OCI-LY1 (cell line): Measurements from ENCODE around the gene CREG2.

Experiments used
- H2AFZ ChIP-seq: fragments of 200-600 bp; sonication (generic), shearing (Covaris generic); 2 replicates; pipeline ENCODE4 v1.6.0; 2014; ENCODE audit warnings: antibody characterized with exemption, mild to moderate bottlenecking, low read length
- H3F3A ChIP-seq: fragments of 200-600 bp; sonication (generic), shearing (Covaris generic); 2 replicates; pipeline ENCODE4 v1.6.0; 2014; ENCODE audit warnings: mild to moderate bottlenecking, antibody characterized with exemption, low read length, moderate library complexity; ENCODE audit not compliant: insufficient read depth
- H3K27ac ChIP-seq: fragments of 200-600 bp; sonication (generic); 2 replicates; pipeline ENCODE4 v1.5.1; 2014; ENCODE audit warnings: low read length, mixed run types, mild to moderate bottlenecking, low read depth; ENCODE audit not compliant: poor library complexity, severe bottlenecking
- H3K27me3 ChIP-seq: fragments of 200-600 bp; sonication (generic); 2 replicates; pipeline ENCODE4 v1.6.0; 2014; ENCODE audit warnings: antibody characterized with exemption, mild to moderate bottlenecking, low read length, moderate library complexity; ENCODE audit not compliant: insufficient read depth
- H3K36me3 ChIP-seq: fragments of 200-600 bp; sonication (generic); 2 replicates; pipeline ENCODE4 v1.6.1; 2014; ENCODE audit warnings: mild to moderate bottlenecking, antibody characterized with exemption, low read length, moderate library complexity, mixed read lengths; ENCODE audit not compliant: insufficient read depth
- H3K4me1 ChIP-seq: fragments of 200-600 bp; sonication (generic); 2 replicates; pipeline ENCODE4 v1.5.1; 2014; ENCODE audit warnings: mild to moderate bottlenecking, low read length, moderate library complexity; ENCODE audit not compliant: insufficient read depth, severe bottlenecking
- H3K4me2 ChIP-seq: fragments of 200-600 bp; sonication (generic), shearing (Covaris generic); 2 replicates; pipeline ENCODE4 v1.6.1; 2014; ENCODE audit warnings: low read length
- H3K4me3 ChIP-seq: fragments of 200-600 bp; sonication (generic); 2 replicates; pipeline ENCODE4 v1.5.1; 2014; ENCODE audit warnings: low read length, low read depth, mild to moderate bottlenecking, mixed read lengths; ENCODE audit not compliant: poor library complexity, severe bottlenecking
- H3K79me2 ChIP-seq: fragments of 200-600 bp; shearing (Covaris generic); 2 replicates; pipeline ENCODE4 v1.6.1; 2016; ENCODE audit warnings: mixed run types, low read length, mixed read lengths; ENCODE audit not compliant: insufficient read depth
- H3K9ac ChIP-seq: fragments of 200-600 bp; sonication (generic), shearing (Covaris generic); 2 replicates; pipeline ENCODE4 v1.6.1; 2014; ENCODE audit warnings: mild to moderate bottlenecking, low read length, mixed read lengths
- H3K9me2 ChIP-seq: fragments of 200-600 bp; sonication (generic), shearing (Covaris generic); 2 replicates; pipeline ENCODE4 v1.6.1; 2014; ENCODE audit warnings: low read depth, mild to moderate bottlenecking, low read length, mixed read lengths
- H3K9me3 ChIP-seq: fragments of 200-600 bp; shearing (Covaris generic); 2 replicates; pipeline ENCODE4 v1.6.1; 2014; ENCODE audit warnings: low read length, mixed read lengths
- H4K20me1 ChIP-seq: fragments of 200-600 bp; sonication (generic), shearing (Covaris generic); 2 replicates; pipeline ENCODE4 v1.6.0; 2016; ENCODE audit warnings: mild to moderate bottlenecking, low read length; ENCODE audit not compliant: insufficient read depth
- CTCF ChIP-seq: fragments of 200-600 bp; sonication (generic), shearing (Covaris generic); IDR thresholded peaks from 2 replicates; pipeline ENCODE4 v1.5.1; 2017; ENCODE audit warnings: mild to moderate bottlenecking, antibody characterized with exemption, low read length, moderate library complexity, mixed read lengths
- EZH2 ChIP-seq: fragments of 200-600 bp; sonication (generic), shearing (Covaris generic); IDR thresholded peaks from 2 replicates; pipeline ENCODE4 v1.8.0; 2017; ENCODE audit warnings: borderline replicate concordance, mixed run types, mild to moderate bottlenecking, antibody characterized with exemption, low read length, moderate library complexity, mixed read lengths

CREG2 gene

GRCh38 chr2:101429453-101429852 lies 42.1 kb upstream of the CREG2 start:
- Histone ChIP-seq H3K9me3 (no peaks in the 10 kb centered on the region), H3K79me2 (no peaks in the 10 kb centered on the region), H3K9me2 (no peaks in the 10 kb centered on the region), H3K4me1 (no peaks in the 10 kb centered on the region), H3K27me3 (no peaks in the 10 kb centered on the region), H4K20me1 (no peaks in the 10 kb centered on the region), H3K4me2 (no peak overlapping the region), H3F3A (no peaks in the 10 kb centered on the region), H3K27ac (no peak overlapping the region), H3K36me3 (no peaks in the 10 kb centered on the region), H2AFZ (no peak overlapping the region), H3K9ac (no peak overlapping the region), H3K4me3 (no peak overlapping the region)
- no peak for TF ChIP-seq EZH2
- TF ChIP-seq CTCF, result no peak

- Histone ChIP-seq H4K20me1 (no peaks in the 10 kb centered on the region), H3K4me3 (no peak overlapping the region)
- TF ChIP-seq EZH2, result no peak
- TF ChIP-seq CTCF, result no peak
Measured at GRCh38 chr2:101428422-101429176, 41.3 kb upstream of the CREG2 start.

DNA sequence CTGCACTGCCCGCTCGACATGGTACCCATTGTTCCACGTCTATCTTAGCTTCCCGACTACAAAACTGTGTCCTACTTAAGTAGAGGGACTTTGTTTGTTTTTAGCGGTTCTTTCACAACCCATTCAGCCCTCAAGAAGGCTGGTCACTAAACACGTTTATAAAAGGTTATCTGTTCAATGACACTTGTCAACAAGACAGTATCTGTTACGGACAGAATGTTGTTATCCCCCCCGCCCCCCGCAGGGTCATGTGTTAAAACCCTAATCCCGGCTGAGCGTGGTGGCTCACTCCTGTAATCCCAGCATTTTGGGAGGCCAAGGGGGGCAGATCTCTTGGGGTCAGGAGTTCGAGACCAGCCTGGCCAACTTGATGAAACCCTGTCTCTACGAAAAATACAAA lies 40.4 kb upstream of the CREG2 start:
- Histone ChIP-seq H3K4me3 (no peak overlapping the region), H3K4me1 (no peaks in the 10 kb centered on the region), H3K9me3 (no peaks in the 10 kb centered on the region), H3K36me3 (no peaks in the 10 kb centered on the region), H3K27ac (no peak overlapping the region), H3K4me2 (no peak overlapping the region), H3F3A (no peaks in the 10 kb centered on the region), H3K9me2 (no peaks in the 10 kb centered on the region), H3K9ac (no peak overlapping the region), H2AFZ (no peak overlapping the region), H3K79me2 (no peaks in the 10 kb centered on the region), H3K27me3 (no peaks in the 10 kb centered on the region), H4K20me1 (no peaks in the 10 kb centered on the region)
- no peak for TF ChIP-seq CTCF
- no peak for TF ChIP-seq EZH2

More at GRCh38 chr2:101428422-101429176, 41.3 kb upstream of the CREG2 start:
- Histone ChIP-seq H3K27me3 (no peaks in the 10 kb centered on the region), H2AFZ (no peak overlapping the region), H3K4me2 (no peak overlapping the region), H3K4me1 (no peaks in the 10 kb centered on the region), H3K36me3 (no peaks in the 10 kb centered on the region), H3K9ac (no peak overlapping the region), H3F3A (no peaks in the 10 kb centered on the region), H3K27ac (no peak overlapping the region), H3K9me3 (no peaks in the 10 kb centered on the region), H3K9me2 (no peaks in the 10 kb centered on the region), H3K79me2 (no peaks in the 10 kb centered on the region)
